Endothelial cell of umbilical vein (primary cell): ENCODE data around the gene SPEM1. TPM values are rescaled to one million over a fixed set of nuclear protein-coding genes. Genes with fewer than 3 reads are reported as not detected.

Experiments
- BruUV-seq: library from RNA; stranded (reverse); fragments of 400-500 nt; replicated peaks from 2 replicates; lab custom pipeline; 2021; lab: Mats Ljungman, UMichigan
- CTCF ChIA-PET: fragments of 300-600, 350-600 bp; sonication (Branson Sonifier 250); formaldehyde crosslinking; loops from one replicate; lab custom pipeline; 2021; ENCODE audit warnings: antibody characterized with exemption, inconsistent platforms; lab: Charles Lee
- POLR2A ChIA-PET: fragments of 300-600, 350-600 bp; sonication (Branson Sonifier 250); formaldehyde crosslinking; loops from one replicate; lab custom pipeline; 2021; ENCODE audit warnings: antibody characterized with exemption, inconsistent platforms; lab: Charles Lee
- DNase-seq: peaks from one replicate; pipeline ENCODE4 v3.0.0-alpha.2; 2011; ENCODE audit warnings: low read depth, low spot score
- FAIRE-seq: peaks from 2 replicates; lab custom pipeline; 2011; peaks lifted over from hg19 to GRCh38; lab: Jason Lieb, UNC
- H2AFZ ChIP-seq: 2 replicates; pipeline ENCODE4 v1.6.0; 2012; ENCODE audit warnings: low read depth, low read length, control low read depth, inconsistent platforms
- H3K27ac ChIP-seq: 2 replicates; pipeline ENCODE4 v1.5.1; 2011; ENCODE audit warnings: low read depth, mild to moderate bottlenecking, control low read depth, low read length, moderate library complexity; ENCODE audit not compliant: insufficient read depth
- H3K27me3 ChIP-seq, 2 experiments: 2 replicates each; pipeline versions ENCODE4 v1.6.0 to v1.6.1; 2011; ENCODE audit warnings: low read length in 2 of 2, mixed read lengths in 1 of 2; ENCODE audit not compliant: control insufficient read depth in 2 of 2, insufficient read depth in 2 of 2
- H3K36me3 ChIP-seq, 2 experiments: 2 replicates in 1 of 2; 3 replicates in 1 of 2; pipeline ENCODE4 v1.5.1; 2011; ENCODE audit warnings: low read length in 2 of 2, mild to moderate bottlenecking in 1 of 2, moderate library complexity in 1 of 2; ENCODE audit not compliant: control insufficient read depth in 2 of 2, insufficient read depth in 2 of 2; ENCODE audit errors: extremely low read depth in 1 of 2
- H3K4me1 ChIP-seq: 3 replicates; pipeline ENCODE4 v1.5.1; 2011; ENCODE audit warnings: mild to moderate bottlenecking, low read length; ENCODE audit not compliant: control insufficient read depth, insufficient read depth; ENCODE audit errors: extremely low read depth
- H3K4me2 ChIP-seq: 2 replicates; pipeline ENCODE4 v1.6.1; 2011; ENCODE audit warnings: low read length, control low read depth, mixed read lengths; ENCODE audit not compliant: insufficient read depth
- H3K4me3 ChIP-seq, 3 experiments: fragments of 200-600 bp in 1 of 3; sonication (generic), shearing (Covaris generic) in 1 of 3; replicated peaks in 1 of 3; 2 replicates each; pipeline ENCODE4 v1.5.1; 2011 to 2016; ENCODE audit warnings: control low read depth in 3 of 3, low read length in 3 of 3, mild to moderate bottlenecking in 2 of 3, inconsistent platforms in 1 of 3, low read depth in 1 of 3, moderate library complexity in 1 of 3; ENCODE audit not compliant: insufficient read depth in 1 of 3
- H3K79me2 ChIP-seq: 2 replicates; pipeline ENCODE4 v1.6.0; 2012; ENCODE audit warnings: low read length, inconsistent platforms; ENCODE audit not compliant: control insufficient read depth, insufficient read depth
- H3K9ac ChIP-seq: replicated peaks from 2 replicates; pipeline ENCODE3; 2011; ENCODE audit warnings: low read length, control low read depth; ENCODE audit not compliant: insufficient read depth; ENCODE audit errors: extremely low read depth
- H3K9me1 ChIP-seq: replicated peaks from 3 replicates; pipeline ENCODE4 v1.6.0; 2011; ENCODE audit warnings: mild to moderate bottlenecking, low read length; ENCODE audit not compliant: control insufficient read depth, insufficient read depth; ENCODE audit errors: extremely low read depth
- H3K9me3 ChIP-seq: replicated peaks from 2 replicates; pipeline ENCODE4 v1.5.1; 2012; ENCODE audit warnings: low read length, inconsistent platforms; ENCODE audit not compliant: control insufficient read depth, insufficient read depth
- H4K20me1 ChIP-seq: replicated peaks from 2 replicates; pipeline ENCODE3; 2011; ENCODE audit warnings: mild to moderate bottlenecking, low read length; ENCODE audit not compliant: control insufficient read depth, insufficient read depth; ENCODE audit errors: extremely low read depth
- EZH2 ChIP-seq: IDR thresholded peaks from 2 replicates; pipeline ENCODE4 v1.6.1; 2012; ENCODE audit warnings: borderline replicate concordance, low read depth, mild to moderate bottlenecking, moderate library complexity, low read length, inconsistent platforms; ENCODE audit not compliant: severe bottlenecking
- FOS ChIP-seq: IDR thresholded peaks from 2 replicates; pipeline ENCODE4 v1.6.1; 2011; ENCODE audit warnings: mild to moderate bottlenecking, low read length, moderate library complexity, borderline replicate concordance; ENCODE audit not compliant: insufficient read depth
- GATA2 ChIP-seq: IDR thresholded peaks from 2 replicates; pipeline ENCODE4 v1.7.0; 2011; ENCODE audit warnings: low read depth, mild to moderate bottlenecking, moderate library complexity, mixed read lengths, low read length; ENCODE audit not compliant: insufficient read length, insufficient read depth
- JUN ChIP-seq: IDR thresholded peaks from 2 replicates; pipeline ENCODE4 v1.6.1; 2011; ENCODE audit warnings: borderline replicate concordance, low read depth; ENCODE audit not compliant: insufficient read length, insufficient read depth
- MYC ChIP-seq: IDR thresholded peaks from one replicate; pipeline ENCODE4 v1.6.1; 2011; ENCODE audit warnings: mild to moderate bottlenecking, low read depth, low read length
- POLR2A ChIP-seq: IDR thresholded peaks from 2 replicates; pipeline ENCODE4 v1.6.1; 2012; ENCODE audit warnings: low read depth, mild to moderate bottlenecking, control low read depth, low read length
- POLR2AphosphoS5 ChIP-seq: IDR thresholded peaks from 2 replicates; pipeline ENCODE4 v1.6.1; 2012; ENCODE audit warnings: low read depth, mild to moderate bottlenecking, control low read depth, low read length, moderate library complexity; ENCODE audit not compliant: insufficient read depth
- dilution Hi-C: fragments of 300-500 bp; cut with MboI; formaldehyde crosslinking; loops from one replicate; pipeline ENCODE4 v1.15.0; 2019; ENCODE audit warnings: low sequenced_read_pairs; ENCODE audit not compliant: extremely low pct_ligation_motif_present
- intact Hi-C: fragments of 100-400 bp; cut with micrococcal nuclease; formaldehyde crosslinking; loops from one replicate; pipeline ENCODE4 v1.10.0; 2022
- polyA plus RNA-seq, 4 experiments: library from polyadenylated mRNA; depleted of rRNA in 3 of 4; stranded (reverse) in 3 of 4; unstranded in 1 of 4; fragments of >200 nt; gene quantifications; 2 replicates each; pipeline versions ENCODE4 v1.2.1 to v1.2.3, GENCODE V29; 2011 to 2012; ENCODE audit warnings: missing spikeins in 1 of 4
- total RNA-seq: library from RNA; stranded (reverse); gene quantifications from 2 replicates; pipeline ENCODE4 v1.2.3, GENCODE V29; 2021
- TF ChIP-seq, protein P1 (sequence below), 2 donors: IDR thresholded peaks; 1 replicate in 1 of 2; 2 replicates in 1 of 2; pipeline ENCODE4 v1.5.1; 2011; ENCODE audit warnings: low read length in 2 of 2, mild to moderate bottlenecking in 2 of 2, moderate library complexity in 2 of 2, control low read depth in 1 of 2, inconsistent platforms in 1 of 2, low read depth in 1 of 2; ENCODE audit not compliant: insufficient read depth in 1 of 2; ENCODE audit errors: extremely low read depth in 1 of 2
- TF ChIP-seq, protein P2 (sequence below): IDR thresholded peaks from 2 replicates; pipeline ENCODE4 v1.6.1; 2011; ENCODE audit not compliant: insufficient read depth, insufficient read length

The SPEM1 gene
- total and polyA plus RNA-seq, 2 donors (not counting 3 experiments of a cell fraction or from before 2014, with no cell fraction given): not detected

- H3K4me2 ChIP-seq: no peak overlapping the region
- H3K36me3 ChIP-seq: no peaks in the 10 kb centered on the region
- H3K79me2 ChIP-seq: no peaks in the 10 kb centered on the region
- H3K9me1 ChIP-seq: no peaks in the 10 kb centered on the region
- H3K9me3 ChIP-seq: no peaks in the 10 kb centered on the region
- ChIA-PET CTCF (interaction anchor here (1.5 to 1.6 kb wide), 2 partner anchors 18 to 24 kb away, joined by 4 to 8 read pairs; no protein-coding TSS in a partner anchor), POLR2A (interaction anchor here (0.6 kb wide), 1 partner anchor 37 kb away, joined by 3 read pairs; no protein-coding TSS in a partner anchor)
- dilution Hi-C loops (no loop called here), intact Hi-C loops (no loop called here)
- no peak for DNase-seq
- no peak overlapping the region for H3K9ac ChIP-seq
- no peak overlapping the region for H3K27ac ChIP-seq
- TF ChIP-seq, protein P1, sequence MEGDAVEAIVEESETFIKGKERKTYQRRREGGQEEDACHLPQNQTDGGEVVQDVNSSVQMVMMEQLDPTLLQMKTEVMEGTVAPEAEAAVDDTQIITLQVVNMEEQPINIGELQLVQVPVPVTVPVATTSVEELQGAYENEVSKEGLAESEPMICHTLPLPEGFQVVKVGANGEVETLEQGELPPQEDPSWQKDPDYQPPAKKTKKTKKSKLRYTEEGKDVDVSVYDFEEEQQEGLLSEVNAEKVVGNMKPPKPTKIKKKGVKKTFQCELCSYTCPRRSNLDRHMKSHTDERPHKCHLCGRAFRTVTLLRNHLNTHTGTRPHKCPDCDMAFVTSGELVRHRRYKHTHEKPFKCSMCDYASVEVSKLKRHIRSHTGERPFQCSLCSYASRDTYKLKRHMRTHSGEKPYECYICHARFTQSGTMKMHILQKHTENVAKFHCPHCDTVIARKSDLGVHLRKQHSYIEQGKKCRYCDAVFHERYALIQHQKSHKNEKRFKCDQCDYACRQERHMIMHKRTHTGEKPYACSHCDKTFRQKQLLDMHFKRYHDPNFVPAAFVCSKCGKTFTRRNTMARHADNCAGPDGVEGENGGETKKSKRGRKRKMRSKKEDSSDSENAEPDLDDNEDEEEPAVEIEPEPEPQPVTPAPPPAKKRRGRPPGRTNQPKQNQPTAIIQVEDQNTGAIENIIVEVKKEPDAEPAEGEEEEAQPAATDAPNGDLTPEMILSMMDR (IDR thresholded peaks at IDR 0.05; ENCODE audit: extremely low read depth in 1 of 2, insufficient read depth in 1 of 2, low read depth in 1 of 2, low read length in 2 of 2): no peak
- no peak for TF ChIP-seq GATA2
- TF ChIP-seq POLR2A: no peak
- TF ChIP-seq, protein P2, sequence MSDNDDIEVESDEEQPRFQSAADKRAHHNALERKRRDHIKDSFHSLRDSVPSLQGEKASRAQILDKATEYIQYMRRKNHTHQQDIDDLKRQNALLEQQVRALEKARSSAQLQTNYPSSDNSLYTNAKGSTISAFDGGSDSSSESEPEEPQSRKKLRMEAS: no peak
- TF ChIP-seq POLR2AphosphoS5: no peak
- TF ChIP-seq JUN: no peak
- TF ChIP-seq FOS: no peak
- TF ChIP-seq EZH2: no peak
- no peak for TF ChIP-seq MYC
- no TSS peak for BruUV-seq
- no peak overlapping the region for H3K4me3 ChIP-seq
- H2AFZ ChIP-seq: no peak overlapping the region
- no peak for FAIRE-seq
- no peaks in the 10 kb centered on the region for H4K20me1 ChIP-seq
- no peaks in the 10 kb centered on the region for H3K4me1 ChIP-seq
- peaks cover 2 to 4% of the 10 kb centered on the region in 2 experiments for H3K27me3 ChIP-seq
Observed at GRCh38 chr17:7374353-7374752, 45.8 kb upstream of the SPEM1 start.
